Measurements from ENCODE around the gene DOCK10.

Gene DOCK10

DNA sequence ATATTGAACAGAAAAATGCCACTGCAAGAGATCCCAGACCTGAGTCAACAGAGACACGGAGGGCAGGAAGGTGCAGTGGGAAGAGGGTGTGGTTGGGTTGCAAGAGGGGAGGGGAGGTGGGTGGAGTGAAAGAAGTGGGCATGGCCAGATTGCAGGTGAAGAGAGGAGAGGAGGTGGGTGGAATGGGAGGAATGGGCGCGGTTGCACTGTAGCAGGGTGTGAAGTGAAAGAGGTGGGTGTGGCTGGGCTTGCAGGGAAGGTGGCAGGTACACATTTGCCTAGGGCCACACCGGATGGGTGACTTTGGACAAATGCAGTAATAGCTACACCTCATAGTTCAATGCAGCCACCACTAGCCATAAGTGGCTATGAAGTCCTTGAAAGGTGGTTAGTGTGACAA is 71.1 kb downstream of the DOCK10 start:
- no peak for DNase-seq (ENCODE audit: low read depth)
- TF ChIP-seq, protein P1, sequence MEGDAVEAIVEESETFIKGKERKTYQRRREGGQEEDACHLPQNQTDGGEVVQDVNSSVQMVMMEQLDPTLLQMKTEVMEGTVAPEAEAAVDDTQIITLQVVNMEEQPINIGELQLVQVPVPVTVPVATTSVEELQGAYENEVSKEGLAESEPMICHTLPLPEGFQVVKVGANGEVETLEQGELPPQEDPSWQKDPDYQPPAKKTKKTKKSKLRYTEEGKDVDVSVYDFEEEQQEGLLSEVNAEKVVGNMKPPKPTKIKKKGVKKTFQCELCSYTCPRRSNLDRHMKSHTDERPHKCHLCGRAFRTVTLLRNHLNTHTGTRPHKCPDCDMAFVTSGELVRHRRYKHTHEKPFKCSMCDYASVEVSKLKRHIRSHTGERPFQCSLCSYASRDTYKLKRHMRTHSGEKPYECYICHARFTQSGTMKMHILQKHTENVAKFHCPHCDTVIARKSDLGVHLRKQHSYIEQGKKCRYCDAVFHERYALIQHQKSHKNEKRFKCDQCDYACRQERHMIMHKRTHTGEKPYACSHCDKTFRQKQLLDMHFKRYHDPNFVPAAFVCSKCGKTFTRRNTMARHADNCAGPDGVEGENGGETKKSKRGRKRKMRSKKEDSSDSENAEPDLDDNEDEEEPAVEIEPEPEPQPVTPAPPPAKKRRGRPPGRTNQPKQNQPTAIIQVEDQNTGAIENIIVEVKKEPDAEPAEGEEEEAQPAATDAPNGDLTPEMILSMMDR (IDR thresholded peaks at IDR 0.05; ENCODE audit: control insufficient read depth, extremely low read depth, insufficient read depth): no peak
- no peak overlapping the region for H3K4me3 ChIP-seq (ENCODE audit: low read depth, low read length)

DNA sequence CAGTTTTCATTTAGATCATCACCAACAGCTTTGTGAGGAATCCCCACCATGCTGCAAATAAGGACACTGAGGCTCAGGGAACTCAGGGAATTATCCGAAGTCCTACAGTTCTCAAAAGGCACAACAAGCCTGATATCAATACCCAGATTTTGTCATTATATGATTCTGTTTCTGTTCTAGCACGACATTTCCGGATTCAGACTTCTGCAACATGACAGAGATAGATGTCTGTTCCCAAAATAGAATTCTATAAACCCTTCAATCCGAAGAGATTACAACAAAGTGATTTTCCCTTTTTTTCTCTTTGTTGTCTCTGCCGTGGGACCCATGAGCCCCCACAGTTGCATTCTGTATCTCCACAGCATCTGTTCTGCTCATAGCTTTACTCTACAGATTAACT is 72.0 kb downstream of the DOCK10 start:
- no peak overlapping the region for H3K4me3 ChIP-seq (ENCODE audit: low read depth, low read length)
- no peak for DNase-seq (ENCODE audit: low read depth)
- TF ChIP-seq, protein P1 (IDR thresholded peaks at IDR 0.05; ENCODE audit: control insufficient read depth, extremely low read depth, insufficient read depth): no peak

DNA sequence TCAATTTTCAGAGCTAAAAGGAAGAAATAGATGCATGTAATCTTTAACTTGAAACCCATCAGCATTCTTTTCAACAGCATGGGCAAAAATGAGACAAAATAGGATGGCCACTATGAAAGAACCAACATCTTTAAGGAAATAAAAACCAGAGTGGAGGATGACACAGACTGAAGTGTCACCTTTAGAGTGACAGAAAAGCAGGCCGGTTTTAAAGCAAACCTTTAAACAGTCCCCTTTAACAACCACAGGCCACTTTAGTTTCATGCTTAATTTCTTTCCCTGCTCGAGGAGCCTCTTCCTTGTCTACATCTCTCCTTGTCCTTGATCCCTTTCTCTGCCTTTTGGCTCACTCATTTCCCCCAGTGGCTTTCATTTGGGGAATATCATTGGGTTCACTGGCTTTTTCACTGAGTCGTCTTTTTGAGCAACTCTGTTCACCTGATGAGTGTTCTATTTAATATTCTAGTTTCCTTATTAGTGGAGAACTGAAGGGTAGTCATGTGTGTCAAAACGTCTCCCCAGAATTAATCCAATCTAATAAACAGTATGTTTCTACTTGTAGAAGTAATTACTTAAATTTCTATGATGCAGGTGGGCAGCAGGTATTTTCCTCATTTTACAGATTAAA is 72.5 kb downstream of the DOCK10 start:
- no peak for DNase-seq (ENCODE audit: low read depth)
- TF ChIP-seq, protein P1 (IDR thresholded peaks at IDR 0.05; ENCODE audit: control insufficient read depth, extremely low read depth, insufficient read depth): no peak
- no peak overlapping the region for H3K4me3 ChIP-seq (ENCODE audit: low read depth, low read length)

DNA sequence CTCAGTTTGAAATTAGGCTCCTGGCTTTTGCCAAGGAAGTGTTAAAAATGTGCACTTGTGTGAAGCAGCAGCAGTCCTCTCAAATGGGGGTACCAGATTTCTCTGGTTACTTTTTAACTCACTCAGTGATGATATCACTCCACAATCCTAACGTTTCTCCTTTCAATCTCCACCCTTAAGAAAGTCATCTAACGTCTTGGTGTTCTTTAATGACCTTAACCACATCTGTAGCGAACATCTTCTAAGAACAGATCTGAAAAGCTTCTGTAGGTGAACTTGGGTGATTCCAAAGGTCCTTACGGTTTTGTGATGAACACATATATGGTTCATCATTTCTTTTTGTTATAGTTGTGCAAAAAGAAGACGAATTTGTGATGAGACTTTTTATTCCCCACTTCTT is 73.2 kb downstream of the DOCK10 start:
- H3K4me3 ChIP-seq (ENCODE audit: low read depth, low read length): no peak overlapping the region
- TF ChIP-seq, protein P1 (IDR thresholded peaks at IDR 0.05; ENCODE audit: control insufficient read depth, extremely low read depth, insufficient read depth): no peak
- DNase-seq (ENCODE audit: low read depth): no peak

DNA sequence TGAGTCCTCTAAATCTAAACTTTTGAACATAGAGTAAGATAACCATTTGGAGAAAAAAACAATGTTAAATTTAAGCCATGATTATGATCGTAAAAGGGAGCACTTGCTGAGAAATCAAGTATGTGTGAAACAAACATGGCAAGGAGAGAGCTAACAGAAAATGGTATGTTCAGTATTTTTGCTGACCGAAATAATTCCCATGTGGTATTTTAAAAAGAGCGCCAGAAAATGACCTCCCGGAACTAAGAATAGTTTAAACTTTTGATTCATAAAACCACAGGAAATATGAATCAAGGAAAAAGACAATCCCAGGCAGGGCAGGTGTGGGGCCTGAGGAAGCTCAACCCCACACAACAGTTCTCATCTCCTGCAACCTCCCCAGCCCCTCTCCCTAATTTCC is 74.2 kb downstream of the DOCK10 start:
- no peak for DNase-seq (ENCODE audit: low read depth)
- H3K4me3 ChIP-seq (ENCODE audit: low read depth, low read length): no peak overlapping the region
- TF ChIP-seq, protein P1 (IDR thresholded peaks at IDR 0.05; ENCODE audit: control insufficient read depth, extremely low read depth, insufficient read depth): no peak

DNA sequence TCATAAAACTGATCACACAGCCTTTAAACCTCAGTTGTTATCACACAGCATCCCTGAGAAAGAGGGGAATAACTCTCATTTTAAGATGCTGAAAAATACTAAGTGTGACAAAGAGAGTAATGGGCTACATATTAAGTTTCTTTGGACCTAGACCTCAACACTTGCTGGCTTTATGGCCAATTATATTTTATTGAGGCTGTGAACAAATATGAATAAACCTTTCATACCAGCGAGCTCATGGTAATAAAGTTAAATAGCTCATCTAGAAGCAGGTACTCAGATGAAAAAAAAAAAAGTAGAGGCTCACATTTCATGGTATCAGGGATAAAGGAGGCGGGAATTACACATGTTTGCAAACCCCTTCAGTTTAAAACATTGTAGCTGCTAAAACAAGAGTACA is 75.7 kb downstream of the DOCK10 start:
- TF ChIP-seq, protein P1 (IDR thresholded peaks at IDR 0.05; ENCODE audit: control insufficient read depth, extremely low read depth, insufficient read depth): no peak
- no peak for DNase-seq (ENCODE audit: low read depth)

DNA sequence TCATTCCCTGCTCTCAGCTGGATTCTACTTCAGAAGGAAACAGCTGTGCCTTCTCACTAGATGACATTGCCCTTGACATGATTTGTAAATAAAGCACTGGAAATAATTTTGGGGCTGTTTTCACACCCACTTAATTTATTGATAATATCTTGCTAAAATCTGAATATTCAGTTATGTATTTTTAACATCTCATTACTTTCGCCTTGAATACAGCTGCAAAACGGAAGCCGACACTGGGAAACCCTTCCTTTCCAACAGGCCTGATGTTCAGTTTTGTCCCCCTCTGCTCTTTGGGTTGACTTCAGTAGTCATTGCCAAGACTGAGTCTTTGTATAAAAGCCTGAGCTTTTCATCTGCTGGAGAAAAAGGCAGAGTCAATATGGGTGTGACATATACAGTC is 82.7 kb downstream of the DOCK10 start:
- no peak for DNase-seq (ENCODE audit: low read depth)
- TF ChIP-seq, protein P1 (IDR thresholded peaks at IDR 0.05; ENCODE audit: control insufficient read depth, extremely low read depth, insufficient read depth): no peak
- no peak overlapping the region for H3K4me3 ChIP-seq (ENCODE audit: low read depth, low read length)

More for the DNA sequence above, 75.7 kb downstream of the DOCK10 start:
- no peak overlapping the region for H3K4me3 ChIP-seq (ENCODE audit: low read depth, low read length)
